Kidney epithelial cell (primary cell): Measurements from ENCODE around the gene SHF. TPM values are rescaled to one million over a fixed set of nuclear protein-coding genes. Genes with fewer than 3 reads are reported as not detected.

Source experiments
- DNase-seq: peaks from one replicate; pipeline ENCODE4 v3.0.0-alpha.2; 2010; ENCODE audit warnings: low read depth
- H3K27me3 ChIP-seq: 2 replicates; pipeline ENCODE4 v1.6.0; 2011; ENCODE audit warnings: low read length; ENCODE audit not compliant: control insufficient read depth, insufficient read depth
- H3K36me3 ChIP-seq: 2 replicates; pipeline ENCODE4 v1.5.1; 2011; ENCODE audit warnings: low read length; ENCODE audit not compliant: control insufficient read depth, insufficient read depth
- H3K4me3 ChIP-seq: 2 replicates; pipeline ENCODE4 v1.5.1; 2011; ENCODE audit warnings: low read depth, mild to moderate bottlenecking, control low read depth, low read length
- total RNA-seq: library from RNA; depleted of rRNA; stranded (reverse); fragments of >200 nt; gene quantifications from 2 replicates; pipeline ENCODE4 v1.2.3, GENCODE V29; 2015
- TF ChIP-seq, protein P1 (sequence below): IDR thresholded peaks from 2 replicates; pipeline ENCODE4 v1.5.1; 2011; ENCODE audit warnings: mild to moderate bottlenecking, moderate library complexity, low read length, control low read depth, inconsistent platforms; ENCODE audit not compliant: insufficient read depth, poor library complexity, severe bottlenecking

Gene SHF
- total RNA-seq, 1 donor from 2014 or later: 1.6 TPM

DNA sequence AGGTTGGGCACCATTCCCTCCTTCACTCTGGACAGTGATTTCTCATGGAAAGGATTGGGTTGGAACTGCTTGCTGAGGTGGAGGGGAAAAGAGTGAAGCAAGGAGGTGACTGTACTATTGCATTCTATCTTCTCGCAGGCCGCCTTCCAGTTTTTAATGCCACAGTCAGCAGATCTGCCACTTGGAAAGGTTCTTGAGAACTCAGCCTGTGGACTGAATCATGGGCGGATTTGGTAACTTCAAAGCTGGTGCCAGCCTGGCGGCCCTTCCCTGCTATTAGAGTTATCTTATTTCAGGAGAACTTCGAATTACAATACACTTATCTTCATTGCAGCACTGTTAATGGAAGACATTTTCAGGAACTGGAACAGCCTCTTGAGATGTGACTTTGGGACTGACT, 41.2 kb upstream of the SHF start:
- no peaks in the 10 kb centered on the region for H3K36me3 ChIP-seq
- no peak for DNase-seq
- TF ChIP-seq, protein P1, sequence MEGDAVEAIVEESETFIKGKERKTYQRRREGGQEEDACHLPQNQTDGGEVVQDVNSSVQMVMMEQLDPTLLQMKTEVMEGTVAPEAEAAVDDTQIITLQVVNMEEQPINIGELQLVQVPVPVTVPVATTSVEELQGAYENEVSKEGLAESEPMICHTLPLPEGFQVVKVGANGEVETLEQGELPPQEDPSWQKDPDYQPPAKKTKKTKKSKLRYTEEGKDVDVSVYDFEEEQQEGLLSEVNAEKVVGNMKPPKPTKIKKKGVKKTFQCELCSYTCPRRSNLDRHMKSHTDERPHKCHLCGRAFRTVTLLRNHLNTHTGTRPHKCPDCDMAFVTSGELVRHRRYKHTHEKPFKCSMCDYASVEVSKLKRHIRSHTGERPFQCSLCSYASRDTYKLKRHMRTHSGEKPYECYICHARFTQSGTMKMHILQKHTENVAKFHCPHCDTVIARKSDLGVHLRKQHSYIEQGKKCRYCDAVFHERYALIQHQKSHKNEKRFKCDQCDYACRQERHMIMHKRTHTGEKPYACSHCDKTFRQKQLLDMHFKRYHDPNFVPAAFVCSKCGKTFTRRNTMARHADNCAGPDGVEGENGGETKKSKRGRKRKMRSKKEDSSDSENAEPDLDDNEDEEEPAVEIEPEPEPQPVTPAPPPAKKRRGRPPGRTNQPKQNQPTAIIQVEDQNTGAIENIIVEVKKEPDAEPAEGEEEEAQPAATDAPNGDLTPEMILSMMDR: no peak
- no peak overlapping the region for H3K4me3 ChIP-seq
- no peaks in the 10 kb centered on the region for H3K27me3 ChIP-seq

DNA sequence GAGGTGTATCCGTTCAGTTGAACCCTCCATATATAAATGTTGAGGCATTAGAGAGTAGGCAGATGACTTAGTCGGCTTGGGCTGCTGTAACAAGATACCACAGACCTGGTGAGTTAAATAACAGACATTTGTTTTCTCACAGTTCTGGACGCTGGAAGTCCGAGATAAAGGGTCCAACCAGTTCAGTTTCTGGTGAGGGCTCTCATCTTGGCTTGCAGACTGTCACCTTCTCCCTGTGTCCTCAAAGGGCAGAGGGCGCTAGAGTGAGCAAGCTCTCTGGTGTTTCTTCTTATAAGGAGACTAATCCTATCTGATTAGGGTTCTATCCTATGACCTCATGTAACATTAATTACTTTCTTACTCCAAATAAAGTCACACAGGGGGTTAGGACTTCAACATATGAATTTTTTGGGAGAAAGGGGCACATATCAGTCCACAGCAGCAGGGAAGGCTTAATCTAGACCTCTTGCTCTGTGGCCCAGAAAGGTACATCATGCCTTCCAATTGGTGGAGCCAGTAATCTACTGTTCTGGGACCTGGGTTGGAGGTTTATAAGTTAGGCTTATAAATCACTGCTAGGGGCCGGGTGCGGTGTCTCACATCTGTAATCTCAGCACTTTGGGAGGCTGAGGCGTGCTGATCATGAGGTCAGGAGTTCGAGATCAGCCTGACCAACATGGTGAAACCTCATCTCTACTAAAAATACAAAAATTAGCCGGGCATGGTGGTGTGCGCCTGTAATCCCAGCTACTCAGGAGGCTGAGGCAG, 37.9 kb upstream of the SHF start:
- TF ChIP-seq, protein P1: no peak
- no peak for DNase-seq
- no peak overlapping the region for H3K4me3 ChIP-seq
- H3K27me3 ChIP-seq: peaks cover 2% of the 10 kb centered on the region
- H3K36me3 ChIP-seq: no peaks in the 10 kb centered on the region

DNA sequence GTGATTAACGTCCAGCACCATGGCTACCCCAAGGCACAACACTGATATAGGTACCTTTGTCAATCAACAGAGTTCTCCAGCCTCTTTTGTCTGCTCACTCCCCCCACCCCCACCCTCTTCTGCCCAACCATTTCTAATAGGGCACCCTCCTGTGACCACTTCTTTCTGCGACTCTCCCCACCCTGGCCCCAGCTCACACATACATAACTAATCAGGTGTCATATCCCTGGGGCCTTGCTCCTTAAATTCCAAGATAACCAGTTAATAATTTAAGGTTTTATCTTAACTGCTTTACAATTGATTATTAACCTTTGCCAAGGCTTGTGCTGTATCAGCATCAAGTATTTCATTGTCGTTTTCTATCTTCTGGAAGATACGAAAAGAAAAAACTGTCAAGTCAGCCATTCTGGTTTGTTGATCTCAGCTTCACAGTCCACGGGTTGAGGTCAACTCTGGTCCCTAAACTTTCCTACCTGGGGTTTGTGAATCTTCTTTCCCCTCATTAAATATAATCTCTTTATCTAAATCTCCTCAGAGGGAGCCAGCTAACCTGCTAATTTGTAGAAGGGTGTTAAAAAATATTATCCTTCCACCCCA, 37.0 kb upstream of the SHF start:
- Histone ChIP-seq H3K27me3 (peaks cover 2% of the 10 kb centered on the region), H3K36me3 (no peaks in the 10 kb centered on the region), H3K4me3 (no peak overlapping the region)
- TF ChIP-seq, protein P1: no peak
- DNase-seq: no peak

DNA sequence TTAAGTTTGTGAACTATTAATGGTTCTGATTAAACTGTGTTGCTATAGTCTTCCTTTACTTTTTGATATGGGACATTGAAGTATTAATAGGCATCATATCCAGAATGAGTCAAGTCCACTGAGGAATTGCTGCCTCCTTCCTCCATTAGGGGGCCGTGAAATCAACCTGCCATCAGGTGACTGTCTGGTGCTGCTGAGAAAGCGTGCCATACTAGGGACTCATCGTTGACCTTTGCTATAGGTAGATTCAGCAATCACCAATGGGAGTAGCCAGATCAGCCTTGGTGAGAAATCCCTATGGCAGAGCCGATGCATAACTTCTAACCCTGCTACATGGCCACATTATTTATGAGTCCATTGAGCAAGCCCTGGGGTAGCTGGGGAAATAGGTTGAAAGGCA, 34.2 kb upstream of the SHF start:
- peaks cover 2% of the 10 kb centered on the region for H3K27me3 ChIP-seq
- DNase-seq: no peak
- TF ChIP-seq, protein P1: no peak

DNA sequence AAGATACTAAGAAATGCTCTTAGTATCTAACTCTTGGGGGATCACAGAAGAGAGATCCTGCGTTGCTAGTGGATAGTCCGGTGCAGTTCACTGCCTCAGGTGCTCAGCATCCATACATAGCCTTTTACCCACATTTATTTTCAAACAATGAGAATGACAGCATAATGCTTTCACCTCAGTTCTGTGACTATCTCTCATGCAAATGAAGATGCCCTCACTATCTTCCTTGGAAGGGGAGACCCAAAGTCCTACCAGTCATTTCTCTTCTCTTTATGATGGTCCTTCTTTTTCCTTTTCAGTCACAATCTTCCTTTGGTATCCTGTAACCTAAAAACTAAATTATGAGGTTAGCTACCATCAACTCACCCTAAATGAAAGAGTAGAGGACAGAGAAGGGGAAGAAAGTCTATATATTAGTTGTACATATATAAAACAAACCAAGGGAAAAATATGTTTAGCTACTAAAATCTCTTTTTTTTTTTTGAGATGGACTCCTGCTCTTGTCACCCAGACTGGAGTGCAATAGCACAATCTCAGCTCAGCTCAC, 33.4 kb upstream of the SHF start:
- H3K4me3 ChIP-seq: no peak overlapping the region
- no peaks in the 10 kb centered on the region for H3K36me3 ChIP-seq
- H3K27me3 ChIP-seq: peaks cover 2% of the 10 kb centered on the region
- no peak for DNase-seq
- TF ChIP-seq, protein P1: no peak

More for the DNA sequence above, 34.2 kb upstream of the SHF start:
- H3K36me3 ChIP-seq: no peaks in the 10 kb centered on the region
- no peak overlapping the region for H3K4me3 ChIP-seq
